ENCODE data around the gene PGA4.
"Not testable (repeated sequence)": the region's sequence is repeated elsewhere in the genome, so short reads cannot be mapped to it uniquely, and the experiment has no call there.

DNA sequence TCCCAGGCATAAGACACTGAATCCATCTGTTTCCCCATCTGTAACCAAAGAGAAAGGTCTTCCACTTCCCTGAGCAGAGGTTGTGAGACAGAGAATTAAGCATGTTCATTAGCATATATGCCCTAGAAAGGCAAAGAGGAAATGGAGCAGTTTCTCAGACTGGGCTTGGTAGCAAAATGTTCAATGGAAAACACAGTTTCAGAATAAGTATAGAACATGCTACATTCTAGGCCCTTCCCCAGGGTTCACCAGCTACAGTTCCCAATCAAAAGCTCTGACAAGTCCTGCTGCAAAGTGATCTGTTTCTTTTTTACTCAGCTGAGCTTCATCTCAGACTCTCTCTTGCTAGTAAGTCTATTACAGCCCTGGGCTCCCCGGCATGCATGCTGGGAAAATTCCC lies 30.2 kb downstream of the PGA4 start:
- TF ChIP-seq ATF3 (CRISPR knock-in tag; conservative IDR thresholded peaks at IDR 0.05); TEAD4 (CRISPR knock-in tag; IDR thresholded peaks at IDR 0.05); ESRRA (CRISPR knock-in tag; IDR thresholded peaks at IDR 0.05; ENCODE audit: borderline replicate concordance); NR2C2 (CRISPR knock-in tag; IDR thresholded peaks at IDR 0.05): not testable (repeated sequence)
- TF ChIP-seq, protein P1, sequence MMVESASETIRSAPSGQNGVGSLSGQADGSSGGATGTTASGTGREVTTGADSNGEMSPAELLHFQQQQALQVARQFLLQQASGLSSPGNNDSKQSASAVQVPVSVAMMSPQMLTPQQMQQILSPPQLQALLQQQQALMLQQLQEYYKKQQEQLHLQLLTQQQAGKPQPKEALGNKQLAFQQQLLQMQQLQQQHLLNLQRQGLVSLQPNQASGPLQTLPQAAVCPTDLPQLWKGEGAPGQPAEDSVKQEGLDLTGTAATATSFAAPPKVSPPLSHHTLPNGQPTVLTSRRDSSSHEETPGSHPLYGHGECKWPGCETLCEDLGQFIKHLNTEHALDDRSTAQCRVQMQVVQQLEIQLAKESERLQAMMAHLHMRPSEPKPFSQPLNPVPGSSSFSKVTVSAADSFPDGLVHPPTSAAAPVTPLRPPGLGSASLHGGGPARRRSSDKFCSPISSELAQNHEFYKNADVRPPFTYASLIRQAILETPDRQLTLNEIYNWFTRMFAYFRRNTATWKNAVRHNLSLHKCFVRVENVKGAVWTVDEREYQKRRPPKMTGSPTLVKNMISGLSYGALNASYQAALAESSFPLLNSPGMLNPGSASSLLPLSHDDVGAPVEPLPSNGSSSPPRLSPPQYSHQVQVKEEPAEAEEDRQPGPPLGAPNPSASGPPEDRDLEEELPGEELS (CRISPR knock-in tag; IDR thresholded peaks at IDR 0.05): not testable (repeated sequence)
- TF ChIP-seq, protein P2, sequence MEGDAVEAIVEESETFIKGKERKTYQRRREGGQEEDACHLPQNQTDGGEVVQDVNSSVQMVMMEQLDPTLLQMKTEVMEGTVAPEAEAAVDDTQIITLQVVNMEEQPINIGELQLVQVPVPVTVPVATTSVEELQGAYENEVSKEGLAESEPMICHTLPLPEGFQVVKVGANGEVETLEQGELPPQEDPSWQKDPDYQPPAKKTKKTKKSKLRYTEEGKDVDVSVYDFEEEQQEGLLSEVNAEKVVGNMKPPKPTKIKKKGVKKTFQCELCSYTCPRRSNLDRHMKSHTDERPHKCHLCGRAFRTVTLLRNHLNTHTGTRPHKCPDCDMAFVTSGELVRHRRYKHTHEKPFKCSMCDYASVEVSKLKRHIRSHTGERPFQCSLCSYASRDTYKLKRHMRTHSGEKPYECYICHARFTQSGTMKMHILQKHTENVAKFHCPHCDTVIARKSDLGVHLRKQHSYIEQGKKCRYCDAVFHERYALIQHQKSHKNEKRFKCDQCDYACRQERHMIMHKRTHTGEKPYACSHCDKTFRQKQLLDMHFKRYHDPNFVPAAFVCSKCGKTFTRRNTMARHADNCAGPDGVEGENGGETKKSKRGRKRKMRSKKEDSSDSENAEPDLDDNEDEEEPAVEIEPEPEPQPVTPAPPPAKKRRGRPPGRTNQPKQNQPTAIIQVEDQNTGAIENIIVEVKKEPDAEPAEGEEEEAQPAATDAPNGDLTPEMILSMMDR (IDR thresholded peaks at IDR 0.05): not testable (repeated sequence)

Measured in WTC11 (cell line).